Upper lobe of right lung (tissue), 1 donor: ENCODE data around the gene DCN. TPM values are rescaled to one million over a fixed set of nuclear protein-coding genes. Genes with fewer than 3 reads are reported as not detected.
A peak's percentile ranks its signal among the peaks of the same experiment; 100 is the strongest.

Experiments used
- ATAC-seq: fragments of 200-7000 bp; cut with Tn5 transposase; one replicate; pipeline ENCODE4 v1.9.1; 2020; ENCODE audit warnings: mild to moderate bottlenecking, moderate library complexity
- DNase-seq: peaks from one replicate; pipeline ENCODE4 v3.0.0-alpha.2; 2020
- H3K27ac ChIP-seq: fragments of 200-600 bp; one replicate; pipeline ENCODE4 v1.8.0; 2022
- H3K27me3 ChIP-seq: fragments of 200-600 bp; one replicate; pipeline ENCODE4 v1.8.0; 2022; ENCODE audit warnings: mild to moderate bottlenecking
- H3K36me3 ChIP-seq: fragments of 200-600 bp; one replicate; pipeline ENCODE4 v1.8.0; 2022
- H3K4me1 ChIP-seq: fragments of 200-600 bp; one replicate; pipeline ENCODE4 v1.8.0; 2022
- H3K4me3 ChIP-seq: fragments of 200-600 bp; one replicate; pipeline ENCODE4 v1.8.0; 2022; ENCODE audit warnings: mild to moderate bottlenecking
- H3K9me3 ChIP-seq: fragments of 200-600 bp; one replicate; pipeline ENCODE4 v1.8.0; 2022
- intact Hi-C: fragments of 100-400 bp; cut with DNase I; formaldehyde crosslinking; loops from one replicate; pipeline ENCODE4 v1.11.0; 2022
- total RNA-seq: library from RNA; stranded (reverse); fragmentation: NEBNext Ultra II Directional; extraction: Animal tissue kit (Norgen Biotek cat#: 25700); gene quantifications from one replicate; pipeline ENCODE4 v1.2.1, GENCODE V29; 2021
- TF ChIP-seq, protein P1 (sequence below): fragments of 200-600 bp; IDR thresholded peaks from one replicate; pipeline ENCODE4 v1.8.0; 2022; ENCODE audit warnings: antibody characterized with exemption
- donor health status: DM: no; HTN: yes; CAD: no; lungs with severe emphysema.

DCN gene
- total RNA-seq, 1 donor from 2014 or later = 753 TPM

DNA sequence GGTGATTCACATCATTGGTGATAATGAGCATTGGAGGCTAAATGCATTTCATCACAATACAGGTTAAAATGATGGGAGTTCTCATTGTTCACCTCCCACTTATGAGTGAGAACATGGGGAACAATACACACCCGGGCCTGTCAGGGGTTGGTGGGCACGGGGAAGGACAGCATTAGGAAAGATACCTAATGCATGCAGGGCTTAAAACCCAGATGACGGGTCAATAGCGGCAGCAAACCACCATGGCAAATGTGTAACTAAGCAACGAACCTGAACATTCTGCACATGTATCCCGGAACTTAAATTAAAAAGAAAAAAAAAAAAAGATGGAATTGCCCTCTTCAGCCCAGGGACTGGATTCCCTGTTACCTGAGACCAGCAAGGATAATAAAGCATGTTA, 69.0 kb downstream of the DCN start:
- DNase-seq (no peak), ATAC-seq (no peak)
- Histone ChIP-seq H3K4me3 (no peak overlapping the region), H3K36me3 (no peaks in the 10 kb centered on the region), H3K4me1 (no peaks in the 10 kb centered on the region), H3K27ac (no peak overlapping the region), H3K27me3 (no peaks in the 10 kb centered on the region), H3K9me3 (no peaks in the 10 kb centered on the region)
- TF ChIP-seq, protein P1, sequence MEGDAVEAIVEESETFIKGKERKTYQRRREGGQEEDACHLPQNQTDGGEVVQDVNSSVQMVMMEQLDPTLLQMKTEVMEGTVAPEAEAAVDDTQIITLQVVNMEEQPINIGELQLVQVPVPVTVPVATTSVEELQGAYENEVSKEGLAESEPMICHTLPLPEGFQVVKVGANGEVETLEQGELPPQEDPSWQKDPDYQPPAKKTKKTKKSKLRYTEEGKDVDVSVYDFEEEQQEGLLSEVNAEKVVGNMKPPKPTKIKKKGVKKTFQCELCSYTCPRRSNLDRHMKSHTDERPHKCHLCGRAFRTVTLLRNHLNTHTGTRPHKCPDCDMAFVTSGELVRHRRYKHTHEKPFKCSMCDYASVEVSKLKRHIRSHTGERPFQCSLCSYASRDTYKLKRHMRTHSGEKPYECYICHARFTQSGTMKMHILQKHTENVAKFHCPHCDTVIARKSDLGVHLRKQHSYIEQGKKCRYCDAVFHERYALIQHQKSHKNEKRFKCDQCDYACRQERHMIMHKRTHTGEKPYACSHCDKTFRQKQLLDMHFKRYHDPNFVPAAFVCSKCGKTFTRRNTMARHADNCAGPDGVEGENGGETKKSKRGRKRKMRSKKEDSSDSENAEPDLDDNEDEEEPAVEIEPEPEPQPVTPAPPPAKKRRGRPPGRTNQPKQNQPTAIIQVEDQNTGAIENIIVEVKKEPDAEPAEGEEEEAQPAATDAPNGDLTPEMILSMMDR = no peak
- intact Hi-C loops = no loop called here

DNA sequence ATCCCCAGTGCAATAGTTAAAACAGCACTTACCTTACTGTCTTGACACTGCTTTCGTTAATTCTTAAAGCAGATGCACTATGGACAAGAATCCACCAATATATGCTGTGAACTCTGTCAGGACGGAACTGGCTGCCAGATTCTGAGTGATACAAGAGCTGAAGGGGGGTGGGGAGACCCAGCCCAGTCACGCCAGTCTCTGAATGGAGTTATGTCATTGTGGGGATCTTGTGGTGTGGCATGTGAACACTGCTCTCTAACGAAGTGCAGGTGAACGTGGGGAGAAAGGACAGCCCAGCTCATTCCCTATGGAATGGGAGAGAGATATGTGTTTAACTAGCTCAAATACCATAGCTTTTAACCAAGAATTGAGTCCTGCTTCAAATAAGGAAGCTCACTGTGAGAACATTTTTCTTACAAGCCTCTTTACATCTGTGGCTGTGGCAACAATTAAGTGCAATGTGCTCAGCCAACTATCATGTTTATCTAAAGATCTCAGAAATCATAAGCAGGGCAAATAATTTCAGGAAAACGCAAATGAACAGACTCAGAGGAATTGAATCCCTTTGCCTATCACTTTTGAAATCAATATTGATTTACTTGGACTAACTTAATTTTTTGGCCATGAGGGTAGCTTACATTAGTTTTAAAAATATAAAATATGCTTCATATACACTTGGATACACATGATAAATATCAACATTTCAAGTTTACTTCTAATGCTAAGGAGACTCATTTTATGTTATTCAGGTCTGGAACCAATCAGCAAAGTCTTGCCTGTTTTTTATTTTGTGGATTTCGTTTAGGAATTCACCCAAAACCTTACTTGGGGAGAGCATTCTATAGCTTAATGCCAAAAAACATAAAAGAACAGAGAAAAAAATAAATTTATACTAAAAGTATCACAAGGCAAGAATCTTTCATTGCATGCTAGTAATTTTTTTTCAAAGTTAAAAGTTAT, 71.0 kb downstream of the DCN start, which contains the start of gene LUM:
TSS of gene LUM (minus strand) at position 129 of the 960 bp plus-strand sequence. CDS start 2,515 bp downstream, outside the sequence.
- peak; percentile 77 for ATAC-seq

DNA sequence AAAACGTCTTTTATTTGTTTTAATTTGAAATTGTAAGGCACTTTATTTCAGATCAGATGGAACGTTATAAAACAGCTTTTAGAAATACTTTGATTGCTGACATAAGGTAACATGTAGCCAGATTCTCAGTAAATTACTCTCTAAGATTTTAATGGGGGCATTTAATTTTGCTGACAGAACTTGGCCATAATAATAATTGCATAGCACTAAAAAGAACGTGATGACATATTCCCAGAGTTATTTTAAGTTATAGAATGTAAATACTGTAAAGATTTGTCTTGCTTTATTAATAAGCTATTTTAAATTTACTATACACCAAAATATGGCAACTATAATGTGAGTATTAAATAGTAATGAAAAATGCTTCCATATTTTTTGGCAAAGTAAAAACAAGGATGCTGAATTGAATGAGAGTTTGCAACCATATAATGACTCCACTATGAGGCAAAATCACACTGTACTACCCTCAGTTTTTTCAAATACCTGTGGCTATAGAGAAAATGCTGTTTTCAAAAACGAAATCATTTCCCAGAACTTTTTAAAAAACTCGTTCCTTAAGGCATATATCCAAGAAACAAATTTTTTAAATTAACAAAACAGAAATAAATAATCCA, 72.2 kb downstream of the DCN start:
- ATAC-seq = no peak
- intact Hi-C loops = no loop called here
- peak overlapping the region; percentile 41 for H3K4me3 ChIP-seq
- TF ChIP-seq, protein P1 = no peak
- H3K27me3 ChIP-seq = no peaks in the 10 kb centered on the region
- H3K4me1 ChIP-seq = no peaks in the 10 kb centered on the region
- no peaks in the 10 kb centered on the region for H3K36me3 ChIP-seq
- peak overlapping the region; percentile 37 for H3K27ac ChIP-seq
- H3K9me3 ChIP-seq = no peaks in the 10 kb centered on the region
- no peak for DNase-seq

More for the DNA sequence above, 71.0 kb downstream of the DCN start, which contains the start of gene LUM:
- no peaks in the 10 kb centered on the region for H3K36me3 ChIP-seq
- peak within 1 kb of the TSS; percentile 41 for H3K4me3 ChIP-seq
- no peak for DNase-seq
- no peaks in the 10 kb centered on the region for H3K4me1 ChIP-seq
- TF ChIP-seq, protein P1 = no peak
- H3K27ac ChIP-seq = peak within 1 kb of the TSS; percentile 37
- no peaks in the 10 kb centered on the region for H3K9me3 ChIP-seq
- intact Hi-C loops = no loop called here
- no peaks in the 10 kb centered on the region for H3K27me3 ChIP-seq

DNA sequence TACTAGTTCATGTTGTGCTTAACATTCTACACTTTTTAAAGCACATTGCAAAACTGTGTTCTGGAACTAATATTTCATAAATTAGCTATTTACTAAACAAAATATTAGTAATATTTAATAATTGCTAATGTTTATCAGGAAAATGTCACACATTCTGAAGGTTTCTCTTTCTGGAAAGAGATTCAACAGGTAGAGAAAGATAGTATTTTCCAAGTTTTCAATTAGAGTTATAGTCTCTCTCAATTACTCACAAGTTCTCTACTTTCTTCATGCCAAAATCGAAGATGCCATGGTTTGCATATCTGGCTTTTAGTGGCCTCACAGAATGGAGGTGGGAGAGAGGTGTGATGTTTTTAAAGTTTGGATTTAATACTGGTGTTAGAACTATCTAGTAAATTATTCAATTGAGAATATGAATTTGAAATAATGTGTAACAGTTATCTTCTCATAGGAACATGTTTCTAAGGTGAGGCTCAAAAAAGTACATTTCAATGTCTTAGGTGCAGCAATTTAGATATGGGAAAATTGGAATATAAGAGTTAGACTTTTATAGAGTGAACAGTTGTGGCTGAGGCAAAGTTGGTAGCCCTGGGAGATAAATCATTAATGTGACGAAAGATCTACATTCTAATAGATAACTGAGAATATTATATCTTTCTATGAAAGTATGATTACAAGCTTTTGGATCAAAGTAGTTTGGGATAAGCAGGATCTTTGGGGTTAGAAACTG, 72.9 kb downstream of the DCN start:
- no peaks in the 10 kb centered on the region for H3K4me1 ChIP-seq
- peak overlapping the region; percentile 37 for H3K27ac ChIP-seq
- TF ChIP-seq, protein P1 = no peak
- peak overlapping the region; percentile 41 for H3K4me3 ChIP-seq
- intact Hi-C loops = no loop called here
- H3K9me3 ChIP-seq = no peaks in the 10 kb centered on the region
- H3K27me3 ChIP-seq = no peaks in the 10 kb centered on the region
- ATAC-seq (no peak), DNase-seq (no peak)
- H3K36me3 ChIP-seq = no peaks in the 10 kb centered on the region

DNA sequence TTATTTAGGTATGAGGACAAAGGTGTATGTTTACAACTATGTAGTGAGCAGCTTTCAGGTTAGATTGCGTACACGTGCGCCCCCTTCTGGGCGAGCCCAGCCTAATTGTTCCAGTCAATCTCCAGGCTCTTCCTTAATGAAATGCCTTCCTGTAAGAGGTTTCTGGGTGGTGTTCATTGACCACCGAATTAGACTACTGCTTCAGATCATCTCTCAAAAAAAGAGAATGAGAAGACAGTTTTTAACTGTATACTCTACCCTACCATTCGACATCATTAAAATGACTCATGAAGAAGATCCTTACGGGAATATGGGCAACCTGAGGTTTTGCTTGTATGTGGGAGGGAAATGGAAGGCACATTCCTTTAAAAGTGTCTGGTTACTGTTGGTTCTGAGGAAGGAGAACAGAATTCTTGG, 73.5 kb downstream of the DCN start:
- DNase-seq (peak; percentile 79), ATAC-seq (peak; percentile 83)
- Histone ChIP-seq H3K27ac (peak overlapping the region; percentile 37), H3K9me3 (no peaks in the 10 kb centered on the region), H3K4me3 (peak overlapping the region; percentile 41), H3K27me3 (no peaks in the 10 kb centered on the region), H3K4me1 (no peaks in the 10 kb centered on the region), H3K36me3 (no peaks in the 10 kb centered on the region)
- intact Hi-C loops = no loop called here
- TF ChIP-seq, protein P1 = peak; percentile 67
